Loucy (cell line): ENCODE data around the gene CD80.

Experiments
- H2AFZ ChIP-seq: fragments of 200-600 bp; sonication (generic); 2 replicates; pipeline ENCODE4 v1.6.0; 2016; ENCODE audit warnings: antibody characterized with exemption, mild to moderate bottlenecking, low read length, moderate library complexity
- H3F3A ChIP-seq: fragments of 200-600 bp; 2 replicates; pipeline ENCODE4 v1.6.0; 2016; ENCODE audit warnings: antibody characterized with exemption, low read depth, mild to moderate bottlenecking
- H3K27me3 ChIP-seq: fragments of 200-600 bp; sonication (generic); 2 replicates; pipeline ENCODE4 v1.6.1; 2014; ENCODE audit warnings: low read length, mild to moderate bottlenecking; ENCODE audit not compliant: insufficient read depth, poor library complexity, severe bottlenecking
- H3K36me3 ChIP-seq: fragments of 200-600 bp; sonication (generic); 2 replicates; pipeline ENCODE4 v1.6.1; 2016; ENCODE audit warnings: low read length; ENCODE audit not compliant: insufficient read depth
- H3K4me1 ChIP-seq: fragments of 200-600 bp; sonication (generic); 2 replicates; pipeline ENCODE4 v1.5.1; 2014; ENCODE audit warnings: low read length, mild to moderate bottlenecking; ENCODE audit not compliant: insufficient read depth, poor library complexity, severe bottlenecking
- H3K4me2 ChIP-seq: fragments of 200-600 bp; sonication (generic); 2 replicates; pipeline ENCODE4 v1.6.0; 2014; ENCODE audit warnings: antibody characterized with exemption, low read length, low read depth, mild to moderate bottlenecking; ENCODE audit not compliant: poor library complexity, severe bottlenecking
- H3K4me3 ChIP-seq: fragments of 200-600 bp; sonication (generic); 2 replicates; pipeline ENCODE4 v1.5.1; 2014; ENCODE audit warnings: low read length, mild to moderate bottlenecking, mixed read lengths; ENCODE audit not compliant: poor library complexity, severe bottlenecking
- H3K79me2 ChIP-seq: fragments of 200-600 bp; sonication (generic); 2 replicates; pipeline ENCODE4 v1.6.1; 2014; ENCODE audit warnings: low read length; ENCODE audit not compliant: insufficient read depth
- H3K9ac ChIP-seq: fragments of 200-600 bp; sonication (generic); 2 replicates; pipeline ENCODE4 v1.6.0; 2014; ENCODE audit warnings: mild to moderate bottlenecking, low read depth, low read length, moderate library complexity; ENCODE audit not compliant: poor library complexity, severe bottlenecking
- H3K9me2 ChIP-seq: fragments of 200-600 bp; sonication (generic); replicated peaks from 2 replicates; pipeline ENCODE4 v1.6.1; 2016; ENCODE audit warnings: low read depth, low read length, mixed read lengths
- H3K9me3 ChIP-seq: fragments of 200-600 bp; sonication (generic); 2 replicates; pipeline ENCODE4 v1.6.1; 2014; ENCODE audit warnings: mild to moderate bottlenecking, antibody characterized with exemption, low read length, low read depth; ENCODE audit not compliant: insufficient read depth
- H4K20me1 ChIP-seq: fragments of 200-600 bp; sonication (generic); 2 replicates; pipeline ENCODE4 v1.6.0; 2014; ENCODE audit warnings: antibody characterized with exemption, low read length, mild to moderate bottlenecking; ENCODE audit not compliant: insufficient read depth, poor library complexity, severe bottlenecking
- CTCF ChIP-seq: fragments of 200-600 bp; sonication (generic); conservative IDR thresholded peaks from 2 replicates; pipeline ENCODE4 v1.5.1; 2014; ENCODE audit warnings: mild to moderate bottlenecking, antibody characterized with exemption, low read length
- EZH2phosphoT487 ChIP-seq: fragments of 200-600 bp; IDR thresholded peaks from 2 replicates; pipeline ENCODE4 v1.6.1; 2018; ENCODE audit warnings: antibody characterized with exemption, mild to moderate bottlenecking, moderate library complexity, borderline replicate concordance

CD80 gene

GRCh38 chr3:119508172-119508845, 51.1 kb downstream of the CD80 start:
- H3K79me2 ChIP-seq = no peaks in the 10 kb centered on the region
- peak overlapping the region; percentile 48 for H3K4me3 ChIP-seq
- no peak for TF ChIP-seq CTCF
- TF ChIP-seq EZH2phosphoT487 = no peak
- no peaks in the 10 kb centered on the region for H3K9me3 ChIP-seq
- no peaks in the 10 kb centered on the region for H3K27me3 ChIP-seq
- H3K4me1 ChIP-seq = peaks cover 28% of the 10 kb centered on the region
- no peak overlapping the region for H2AFZ ChIP-seq
- peak overlapping the region; percentile 61 for H3K4me2 ChIP-seq
- no peaks in the 10 kb centered on the region for H3K9me2 ChIP-seq
- H3K9ac ChIP-seq = peak overlapping the region; percentile 25
- H3K36me3 ChIP-seq = no peaks in the 10 kb centered on the region
- no peaks in the 10 kb centered on the region for H4K20me1 ChIP-seq
- peaks cover 4% of the 10 kb centered on the region for H3F3A ChIP-seq

- no peaks in the 10 kb centered on the region for H3K9me2 ChIP-seq
- H3K4me3 ChIP-seq = peak overlapping the region; percentile 48
- H3K9me3 ChIP-seq = no peaks in the 10 kb centered on the region
- peaks cover 28% of the 10 kb centered on the region for H3K4me1 ChIP-seq
- peak overlapping the region; percentile 61 for H3K4me2 ChIP-seq
- H2AFZ ChIP-seq = no peak overlapping the region
- no peaks in the 10 kb centered on the region for H3K79me2 ChIP-seq
- H3K36me3 ChIP-seq = no peaks in the 10 kb centered on the region
- no peak for TF ChIP-seq EZH2phosphoT487
- no peak for TF ChIP-seq CTCF
- H3F3A ChIP-seq = peaks cover 4% of the 10 kb centered on the region
- no peaks in the 10 kb centered on the region for H3K27me3 ChIP-seq
- no peaks in the 10 kb centered on the region for H4K20me1 ChIP-seq
- peak overlapping the region; percentile 25 for H3K9ac ChIP-seq
These were observed 52.0 kb downstream of the CD80 start for GRCh38 chr3:119507404-119507803.

- H2AFZ ChIP-seq = no peak overlapping the region
- H3F3A ChIP-seq = peaks cover 4% of the 10 kb centered on the region
- H3K4me1 ChIP-seq = peaks cover 28% of the 10 kb centered on the region
- no peaks in the 10 kb centered on the region for H3K36me3 ChIP-seq
- TF ChIP-seq CTCF = no peak
- TF ChIP-seq EZH2phosphoT487 = no peak
- no peak overlapping the region for H3K4me3 ChIP-seq
- peak overlapping the region; percentile 61 for H3K4me2 ChIP-seq
- no peaks in the 10 kb centered on the region for H3K79me2 ChIP-seq
- peak overlapping the region; percentile 25 for H3K9ac ChIP-seq
- no peaks in the 10 kb centered on the region for H3K27me3 ChIP-seq
- no peaks in the 10 kb centered on the region for H4K20me1 ChIP-seq
- H3K9me3 ChIP-seq = no peaks in the 10 kb centered on the region
- no peaks in the 10 kb centered on the region for H3K9me2 ChIP-seq
These were observed 52.8 kb downstream of the CD80 start for GRCh38 chr3:119506631-119507030.
